WTC11 (cell line): ENCODE results near the gene FRA10AC1.

ENCODE experiments used
- ESRRA ChIP-seq: sonication (generic); formaldehyde crosslinking; IDR thresholded peaks from 2 replicates; pipeline ENCODE4 v1.8.1; 2022; ENCODE audit warnings: mild to moderate bottlenecking, missing genetic modification reagents, borderline replicate concordance
- FOXJ3 ChIP-seq: sonication (generic); formaldehyde crosslinking; IDR thresholded peaks from 2 replicates; pipeline ENCODE4 v1.9.0; 2021; ENCODE audit warnings: missing genetic modification reagents, mild to moderate bottlenecking, borderline replicate concordance
- GABPB1 ChIP-seq: sonication (generic); formaldehyde crosslinking; IDR thresholded peaks from 2 replicates; pipeline ENCODE4 v1.8.1; 2023; ENCODE audit warnings: mild to moderate bottlenecking, missing genetic modification reagents
- PRRX2 ChIP-seq: fragments of 250-450 bp; sonication (Bioruptor Pico); IDR thresholded peaks from 2 replicates; pipeline ENCODE4 v1.8.0; 2021; ENCODE audit warnings: mild to moderate bottlenecking
- RELA ChIP-seq: sonication (generic); formaldehyde crosslinking; IDR thresholded peaks from 2 replicates; pipeline ENCODE4 v1.8.1; 2022; ENCODE audit warnings: missing genetic modification reagents, mild to moderate bottlenecking, borderline replicate concordance
- SP1 ChIP-seq: sonication (generic); formaldehyde crosslinking; conservative IDR thresholded peaks from 2 replicates; pipeline ENCODE4 v1.8.1; 2022; ENCODE audit warnings: missing genetic modification reagents
- TEAD4 ChIP-seq: sonication (generic); formaldehyde crosslinking; IDR thresholded peaks from 2 replicates; pipeline ENCODE4 v1.8.0; 2022; ENCODE audit warnings: mild to moderate bottlenecking, missing genetic modification reagents
- TF ChIP-seq, protein P1 (sequence below): sonication (generic); formaldehyde crosslinking; conservative IDR thresholded peaks from 2 replicates; pipeline ENCODE4 v1.8.1; 2022; ENCODE audit warnings: mild to moderate bottlenecking, missing genetic modification reagents
- TF ChIP-seq, protein P2 (sequence below): fragments of 200-600 bp; IDR thresholded peaks from 2 replicates; pipeline ENCODE4 v1.8.0; 2022; ENCODE audit warnings: antibody characterized with exemption

GRCh38 chr10:93703841-93704240, 1.4 kb upstream of the FRA10AC1 start:
- TF ChIP-seq, protein P1, sequence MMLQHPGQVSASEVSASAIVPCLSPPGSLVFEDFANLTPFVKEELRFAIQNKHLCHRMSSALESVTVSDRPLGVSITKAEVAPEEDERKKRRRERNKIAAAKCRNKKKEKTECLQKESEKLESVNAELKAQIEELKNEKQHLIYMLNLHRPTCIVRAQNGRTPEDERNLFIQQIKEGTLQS (CRISPR knock-in tag): no peak
- TF ChIP-seq, protein P2, sequence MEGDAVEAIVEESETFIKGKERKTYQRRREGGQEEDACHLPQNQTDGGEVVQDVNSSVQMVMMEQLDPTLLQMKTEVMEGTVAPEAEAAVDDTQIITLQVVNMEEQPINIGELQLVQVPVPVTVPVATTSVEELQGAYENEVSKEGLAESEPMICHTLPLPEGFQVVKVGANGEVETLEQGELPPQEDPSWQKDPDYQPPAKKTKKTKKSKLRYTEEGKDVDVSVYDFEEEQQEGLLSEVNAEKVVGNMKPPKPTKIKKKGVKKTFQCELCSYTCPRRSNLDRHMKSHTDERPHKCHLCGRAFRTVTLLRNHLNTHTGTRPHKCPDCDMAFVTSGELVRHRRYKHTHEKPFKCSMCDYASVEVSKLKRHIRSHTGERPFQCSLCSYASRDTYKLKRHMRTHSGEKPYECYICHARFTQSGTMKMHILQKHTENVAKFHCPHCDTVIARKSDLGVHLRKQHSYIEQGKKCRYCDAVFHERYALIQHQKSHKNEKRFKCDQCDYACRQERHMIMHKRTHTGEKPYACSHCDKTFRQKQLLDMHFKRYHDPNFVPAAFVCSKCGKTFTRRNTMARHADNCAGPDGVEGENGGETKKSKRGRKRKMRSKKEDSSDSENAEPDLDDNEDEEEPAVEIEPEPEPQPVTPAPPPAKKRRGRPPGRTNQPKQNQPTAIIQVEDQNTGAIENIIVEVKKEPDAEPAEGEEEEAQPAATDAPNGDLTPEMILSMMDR: no peak
- TF ChIP-seq RELA (CRISPR knock-in tag): no peak
- TF ChIP-seq ESRRA (CRISPR knock-in tag): no peak
- TF ChIP-seq FOXJ3: no peak
- TF ChIP-seq SP1: no peak
- TF ChIP-seq TEAD4 (CRISPR knock-in tag): no peak
- TF ChIP-seq PRRX2 (CRISPR knock-in tag): no peak
- TF ChIP-seq GABPB1 (CRISPR knock-in tag): no peak
